Retinal pigment epithelial cell (primary cell): ENCODE data around the gene ANKRD34A.
A peak's percentile ranks its signal among the peaks of the same experiment; 100 is the strongest.

Source experiments
- DNase-seq: peaks from one replicate; pipeline ENCODE4 v3.0.0-alpha.2; 2010; ENCODE audit warnings: low read depth
- H3K4me3 ChIP-seq: 2 replicates; pipeline ENCODE4 v1.5.1; 2011; ENCODE audit warnings: mild to moderate bottlenecking, low read length, control low read depth, moderate library complexity
- TF ChIP-seq, protein P1 (sequence below): conservative IDR thresholded peaks from 2 replicates; pipeline ENCODE4 v1.5.1; 2011; ENCODE audit warnings: low read depth, low read length, control low read depth, inconsistent platforms

Gene ANKRD34A

DNA sequence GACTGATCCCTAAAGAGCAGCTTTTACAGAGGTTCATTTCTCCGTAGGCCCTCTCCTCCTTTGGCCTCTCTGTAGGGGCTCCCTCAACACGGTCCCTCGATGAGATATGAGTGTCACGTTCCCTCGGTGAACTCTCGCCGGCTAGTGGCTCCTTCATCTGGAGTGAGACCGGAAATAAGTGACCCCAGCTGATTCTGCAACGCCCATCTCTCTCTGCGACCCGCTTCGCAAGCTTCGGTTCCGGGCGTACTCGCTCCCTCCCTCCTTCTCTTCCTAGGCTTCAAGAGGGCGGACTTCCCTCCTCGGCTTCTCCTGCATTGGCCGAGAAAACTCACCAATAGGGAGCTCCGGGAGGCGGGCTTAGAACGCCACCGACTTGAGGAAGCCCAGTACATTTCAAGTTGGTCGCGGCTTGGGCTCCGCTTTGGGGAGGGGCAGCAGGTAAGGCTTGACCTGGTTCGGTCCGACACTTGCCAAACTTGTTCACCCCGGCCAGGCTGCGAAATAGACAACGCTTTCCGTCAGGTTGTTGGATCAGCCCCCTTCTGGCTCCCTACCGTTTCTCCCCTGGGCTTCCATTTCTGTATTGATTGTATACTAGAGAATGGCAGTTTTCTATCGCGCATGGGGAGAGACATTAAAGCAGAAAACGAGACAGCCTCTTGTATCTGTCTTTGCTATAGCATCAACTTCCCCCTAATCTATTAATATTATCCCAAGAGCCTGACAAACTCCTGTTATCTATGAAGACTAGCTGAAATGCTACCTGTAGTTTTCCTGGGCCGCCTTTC is at the start of gene ANKRD34A, which contains the start of gene POLR3GL:
Gene ANKRD34A, minus strand, starts transcription at position 248 of the 791 bp plus-strand sequence. CDS start 2,816 bp downstream, outside the sequence.
Gene POLR3GL, plus strand, starts transcription at position 363 of the 791 bp plus-strand sequence. CDS start 10,176 bp downstream, outside the sequence.
- H3K4me3 ChIP-seq, result peak within 1 kb of the TSS; percentile 73
- TF ChIP-seq, protein P1, sequence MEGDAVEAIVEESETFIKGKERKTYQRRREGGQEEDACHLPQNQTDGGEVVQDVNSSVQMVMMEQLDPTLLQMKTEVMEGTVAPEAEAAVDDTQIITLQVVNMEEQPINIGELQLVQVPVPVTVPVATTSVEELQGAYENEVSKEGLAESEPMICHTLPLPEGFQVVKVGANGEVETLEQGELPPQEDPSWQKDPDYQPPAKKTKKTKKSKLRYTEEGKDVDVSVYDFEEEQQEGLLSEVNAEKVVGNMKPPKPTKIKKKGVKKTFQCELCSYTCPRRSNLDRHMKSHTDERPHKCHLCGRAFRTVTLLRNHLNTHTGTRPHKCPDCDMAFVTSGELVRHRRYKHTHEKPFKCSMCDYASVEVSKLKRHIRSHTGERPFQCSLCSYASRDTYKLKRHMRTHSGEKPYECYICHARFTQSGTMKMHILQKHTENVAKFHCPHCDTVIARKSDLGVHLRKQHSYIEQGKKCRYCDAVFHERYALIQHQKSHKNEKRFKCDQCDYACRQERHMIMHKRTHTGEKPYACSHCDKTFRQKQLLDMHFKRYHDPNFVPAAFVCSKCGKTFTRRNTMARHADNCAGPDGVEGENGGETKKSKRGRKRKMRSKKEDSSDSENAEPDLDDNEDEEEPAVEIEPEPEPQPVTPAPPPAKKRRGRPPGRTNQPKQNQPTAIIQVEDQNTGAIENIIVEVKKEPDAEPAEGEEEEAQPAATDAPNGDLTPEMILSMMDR, result no peak
- peak; percentile 75 for DNase-seq

DNA sequence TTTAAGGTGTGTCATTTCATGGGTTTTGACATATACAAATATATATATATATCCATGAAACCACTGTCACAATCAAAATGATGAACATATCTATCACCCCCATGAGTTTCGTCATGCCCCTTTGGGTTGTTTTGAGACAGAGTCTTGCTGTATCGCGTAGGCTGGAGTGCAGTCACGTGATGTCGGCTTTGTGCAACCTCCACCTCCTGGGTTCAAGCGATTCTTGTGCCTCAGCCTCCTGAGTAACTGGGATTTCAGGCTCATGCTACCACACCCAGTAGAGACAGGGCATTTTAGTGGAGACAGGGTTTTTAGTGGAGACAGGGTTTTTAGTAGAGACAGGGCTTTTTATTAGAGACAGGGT is 49.2 kb upstream of the ANKRD34A start:
- TF ChIP-seq, protein P1, result no peak
- DNase-seq, result no peak
- no peak overlapping the region for H3K4me3 ChIP-seq

DNA sequence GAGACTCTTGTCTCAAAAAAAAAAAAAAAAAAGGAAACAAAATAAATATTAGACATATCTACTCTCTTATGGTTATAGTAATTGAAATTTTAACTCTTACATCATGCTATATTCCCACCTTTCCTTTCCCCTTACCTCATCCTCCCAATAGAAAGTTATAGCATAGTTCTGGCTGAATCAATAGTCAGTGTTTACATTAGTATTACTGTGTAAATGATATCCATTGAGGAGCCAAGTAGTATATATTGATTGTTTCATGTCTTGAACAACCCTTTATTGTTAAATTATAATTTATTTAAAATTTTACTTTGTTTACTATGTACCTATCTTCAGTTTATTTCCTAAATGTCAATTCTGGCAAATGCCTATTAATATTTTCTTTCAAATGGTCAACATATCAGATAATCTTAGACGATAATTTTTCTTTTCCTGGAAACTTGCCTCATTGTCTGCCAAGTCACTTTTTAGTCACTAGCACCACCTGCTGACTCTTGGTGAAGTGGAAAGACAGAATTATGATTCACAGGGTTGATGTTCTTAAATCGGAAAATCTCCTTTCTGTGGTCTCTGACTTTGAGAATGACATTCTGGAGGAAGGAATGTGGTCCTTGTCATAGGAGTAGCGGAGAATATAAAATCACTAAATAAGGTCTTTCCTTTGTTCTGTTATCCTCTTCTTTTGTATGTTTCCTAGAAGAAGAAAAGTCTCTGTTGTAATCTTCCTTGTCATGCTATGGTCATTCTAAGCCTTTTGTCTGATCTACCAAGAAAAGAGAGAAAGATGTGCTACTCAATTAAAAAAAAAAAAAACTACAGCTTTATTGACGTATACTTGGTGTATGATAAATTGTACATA is 48.6 kb upstream of the ANKRD34A start:
- no peak overlapping the region for H3K4me3 ChIP-seq
- TF ChIP-seq, protein P1, result peak; percentile 75
- DNase-seq, result peak; percentile 46

DNA sequence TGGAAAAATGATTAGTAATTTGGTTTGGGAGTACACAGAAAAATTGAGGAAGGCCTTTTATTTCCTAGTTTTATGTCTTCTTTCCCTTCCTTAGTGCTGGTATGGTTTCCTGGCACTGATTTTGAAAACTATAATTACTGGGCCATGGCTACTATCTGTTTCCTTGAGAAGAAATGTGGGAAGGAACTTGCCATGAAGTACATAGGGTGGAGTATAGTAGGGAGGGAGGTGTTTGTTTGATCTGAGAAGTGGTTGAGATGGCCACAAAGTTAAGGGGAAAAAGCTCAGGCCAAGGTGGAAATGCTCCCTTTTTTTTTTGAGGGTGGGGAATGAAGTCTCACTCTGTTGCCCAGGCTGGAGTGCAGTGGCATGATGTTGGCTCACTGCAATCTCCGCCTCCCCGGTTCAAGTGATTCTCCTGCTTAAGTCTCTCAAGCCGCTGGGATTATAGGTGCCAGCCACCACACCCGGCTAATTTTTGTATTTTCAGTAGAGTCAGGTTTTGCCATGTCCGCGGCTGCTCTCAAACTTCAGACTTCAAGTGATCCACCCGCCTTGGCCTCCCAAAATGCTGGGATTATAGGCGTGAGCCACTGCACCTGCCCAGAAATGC is 45.9 kb upstream of the ANKRD34A start:
- no peak for DNase-seq
- TF ChIP-seq, protein P1, result no peak
- H3K4me3 ChIP-seq, result no peak overlapping the region

DNA sequence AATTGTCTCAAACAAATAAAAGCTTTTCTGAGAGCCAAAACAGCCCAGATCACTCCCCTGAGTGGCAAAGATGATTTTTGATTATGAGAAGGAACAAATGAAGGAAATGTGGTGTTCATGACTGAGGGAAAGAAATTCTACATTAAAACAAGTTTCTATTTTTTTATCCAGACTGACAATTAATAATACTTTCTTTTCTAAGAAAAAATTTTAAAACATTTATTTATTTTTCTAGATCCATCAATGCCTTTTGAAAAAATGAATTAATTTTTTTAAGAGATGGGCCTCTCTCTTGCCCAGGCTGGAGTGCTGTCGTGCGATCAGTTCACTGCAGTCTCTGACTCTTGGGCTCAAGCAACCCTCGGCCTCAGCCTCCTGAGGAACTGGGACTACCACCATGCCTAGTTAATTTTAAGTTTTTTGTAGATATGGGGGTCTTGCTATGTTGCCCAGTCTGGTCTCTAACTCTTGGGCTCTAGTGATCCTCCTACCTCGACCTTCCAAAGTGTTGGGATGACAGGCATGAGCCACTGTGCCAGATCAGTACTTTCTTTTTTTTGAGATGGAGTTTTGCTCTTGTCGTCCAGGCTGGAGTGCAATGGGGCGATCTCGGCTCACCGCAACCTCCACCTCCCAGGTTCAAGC is 43.2 kb upstream of the ANKRD34A start:
- no peak overlapping the region for H3K4me3 ChIP-seq
- DNase-seq, result no peak
- TF ChIP-seq, protein P1, result no peak

DNA sequence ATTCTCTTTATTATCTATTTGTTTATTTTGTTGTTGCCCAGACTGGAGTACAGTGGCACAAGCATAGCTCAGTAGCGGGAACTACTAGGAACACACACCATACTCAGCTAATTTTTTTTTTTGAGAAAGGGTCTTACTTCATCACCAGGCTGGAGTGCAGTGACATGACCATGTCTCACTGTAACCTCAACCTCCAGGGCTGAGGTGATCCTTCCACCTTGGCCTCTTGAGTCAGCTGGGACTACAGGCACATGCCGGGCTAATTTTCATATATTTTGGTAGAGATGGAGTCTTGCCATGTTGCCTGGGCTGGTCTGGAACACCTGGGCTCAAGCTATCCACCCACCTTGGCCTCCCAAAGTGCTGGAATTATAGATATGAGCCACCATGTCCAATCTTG is 37.3 kb upstream of the ANKRD34A start:
- no peak for DNase-seq
- H3K4me3 ChIP-seq, result no peak overlapping the region
- TF ChIP-seq, protein P1, result no peak
